Stimulated activated CD4-positive, alpha-beta T cell treated with anti-CD3 and anti-CD28 coated beads, Interleukin-1b, Interleukin-23, amount 100 ng/mL, for 24 hours (primary cell): ENCODE measurements around the gene NOC4L.

ENCODE experiments used
- DNase-seq, 4 experiments: peaks; one replicate each; pipeline ENCODE4 v3.0.0-alpha.2; 2020; ENCODE audit warnings: low read depth in 4 of 4, low spot score in 1 of 4

The NOC4L gene

GRCh38 chr12:132168311-132169031, 24.2 kb downstream of the NOC4L start:
- DNase-seq: no peak

GRCh38 chr12:132169376-132169775, 25.1 kb downstream of the NOC4L start:
- DNase-seq: no peak

GRCh38 chr12:132170094-132170636, 25.9 kb downstream of the NOC4L start:
- DNase-seq: no peak

GRCh38 chr12:132170637-132171292, 26.5 kb downstream of the NOC4L start:
- no peak for DNase-seq

- no peak for DNase-seq
These were observed 27.2 kb downstream of the NOC4L start for GRCh38 chr12:132171293-132171967.

GRCh38 chr12:132171968-132172521, 27.8 kb downstream of the NOC4L start:
- no peak for DNase-seq

GRCh38 chr12:132172619-132173018, 28.4 kb downstream of the NOC4L start:
- no peak for DNase-seq

- no peak for DNase-seq
These were observed 29.1 kb downstream of the NOC4L start for GRCh38 chr12:132173135-132174014.

GRCh38 chr12:132174015-132174838, 30.0 kb downstream of the NOC4L start:
- DNase-seq: no peak

GRCh38 chr12:132174839-132175490, 30.7 kb downstream of the NOC4L start:
- DNase-seq: no peak

- DNase-seq: no peak
These were observed 31.5 kb downstream of the NOC4L start for GRCh38 chr12:132175496-132176384.

- DNase-seq: no peak
These were observed 32.2 kb downstream of the NOC4L start for GRCh38 chr12:132176385-132176919.

GRCh38 chr12:132176920-132177551, 32.8 kb downstream of the NOC4L start:
- no peak for DNase-seq

- DNase-seq: no peak
These were observed 34.1 kb downstream of the NOC4L start for GRCh38 chr12:132178316-132178715.

- no peak for DNase-seq
These were observed 34.6 kb downstream of the NOC4L start for GRCh38 chr12:132178801-132179401.

- DNase-seq: no peak
These were observed 35.4 kb downstream of the NOC4L start for GRCh38 chr12:132179431-132180362.
